Measurements from ENCODE around the gene PARD3B.

The PARD3B gene

DNA sequence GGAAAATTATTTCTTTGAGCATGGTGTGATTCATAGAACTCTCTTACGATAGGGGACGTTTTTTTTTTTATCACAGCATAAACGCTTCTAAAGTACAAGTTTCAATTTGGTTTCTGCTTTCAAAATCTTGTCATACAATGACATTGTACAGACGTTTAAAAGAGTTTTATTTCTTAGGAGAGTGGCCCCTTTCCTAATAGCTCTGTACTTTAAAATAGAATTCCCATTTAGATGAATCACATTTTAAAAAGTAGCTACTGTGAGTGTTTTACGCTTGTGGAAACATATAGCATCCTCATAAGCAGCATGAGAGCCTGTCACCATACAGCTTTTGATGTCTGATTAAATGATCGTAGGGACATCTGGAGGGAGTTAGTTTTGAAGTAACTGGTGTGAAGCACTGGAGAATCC, 510.9 kb downstream of the PARD3B start:
- no peak for DNase-seq (ENCODE audit: low read depth)

DNA sequence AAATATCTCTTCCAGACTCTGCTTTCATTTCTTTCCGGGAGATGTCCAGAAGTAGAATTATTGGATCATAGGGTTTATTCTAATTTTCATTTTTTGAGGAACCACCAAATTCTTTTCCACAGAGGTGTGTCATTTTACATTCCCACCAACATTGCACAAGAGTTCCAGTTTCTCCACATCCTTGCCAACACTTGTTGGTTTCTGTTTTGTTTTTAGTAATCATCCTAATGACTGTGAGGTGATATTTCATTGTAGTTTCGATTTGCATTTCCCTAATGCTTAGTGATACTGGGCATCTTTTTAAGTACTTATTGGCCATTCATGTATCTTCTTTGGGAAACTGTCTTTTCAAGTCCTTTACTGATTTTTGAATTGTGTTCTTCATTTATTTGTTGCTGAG, 513.1 kb downstream of the PARD3B start:
- no peak for DNase-seq (ENCODE audit: low read depth)

DNA sequence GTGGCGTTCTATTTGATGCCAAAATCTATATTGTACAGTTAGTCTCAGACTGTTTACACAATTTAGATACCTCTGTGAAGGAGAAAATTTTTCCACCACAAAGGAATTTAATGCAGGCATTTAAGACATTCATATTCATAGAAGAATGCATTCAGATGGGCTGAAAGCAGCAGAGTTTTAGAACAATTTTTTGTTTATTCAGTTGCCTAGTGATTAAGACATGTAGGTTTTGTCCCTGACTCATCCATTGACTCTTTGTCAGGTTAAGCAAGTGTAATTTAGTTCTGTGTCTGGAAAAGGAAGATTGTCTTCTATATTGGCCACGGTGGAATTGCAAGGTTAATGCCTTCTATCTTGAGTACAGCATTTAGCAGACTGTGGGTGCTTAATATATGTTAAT, 515.0 kb downstream of the PARD3B start:
- DNase-seq (ENCODE audit: low read depth): peak; percentile 51

DNA sequence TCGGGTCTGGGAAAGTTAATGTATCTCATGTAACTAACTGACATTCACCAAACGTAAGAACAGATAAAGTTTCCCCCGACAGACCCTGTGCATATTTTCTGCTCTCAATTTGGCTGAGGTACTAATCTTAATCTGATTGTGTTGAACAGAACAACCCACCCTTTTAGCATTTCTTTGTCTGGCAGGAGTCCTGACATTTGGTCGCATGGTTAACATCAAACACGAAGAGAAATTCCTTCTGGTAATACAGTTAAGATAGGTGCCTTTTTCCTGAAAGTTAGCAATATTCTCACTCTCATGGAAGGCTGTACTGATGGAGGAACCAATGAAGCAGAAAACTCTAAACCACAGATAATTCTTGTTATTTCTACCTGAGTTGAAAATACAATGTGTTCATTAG, 520.8 kb downstream of the PARD3B start:
- DNase-seq (ENCODE audit: low read depth): no peak

GRCh38 chr2:205069928-205070327, 524.7 kb downstream of the PARD3B start:
- DNase-seq (ENCODE audit: low read depth): no peak

DNA sequence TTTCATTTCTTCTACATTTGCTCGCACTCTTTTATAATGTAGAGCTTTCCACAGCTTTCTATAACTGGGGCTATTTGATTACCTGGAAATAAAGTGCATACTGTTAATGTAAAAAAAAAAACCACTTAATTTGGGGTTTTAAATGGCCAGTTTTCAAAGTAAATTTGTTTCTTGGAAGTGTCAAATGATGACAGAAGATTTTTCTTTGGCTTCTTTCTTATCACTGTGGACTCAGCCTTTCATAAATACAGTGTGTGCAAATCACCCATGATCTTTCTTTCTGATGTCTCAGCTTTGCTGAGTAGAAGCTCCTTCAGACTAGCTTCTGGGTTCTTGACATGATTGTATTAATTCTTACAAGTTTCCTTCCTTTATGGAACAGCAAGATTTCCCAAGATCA, 525.6 kb downstream of the PARD3B start:
- no peak for DNase-seq (ENCODE audit: low read depth)

- no peak for DNase-seq (ENCODE audit: low read depth)
Observed at GRCh38 chr2:205073433-205074020, 528.3 kb downstream of the PARD3B start.

DNA sequence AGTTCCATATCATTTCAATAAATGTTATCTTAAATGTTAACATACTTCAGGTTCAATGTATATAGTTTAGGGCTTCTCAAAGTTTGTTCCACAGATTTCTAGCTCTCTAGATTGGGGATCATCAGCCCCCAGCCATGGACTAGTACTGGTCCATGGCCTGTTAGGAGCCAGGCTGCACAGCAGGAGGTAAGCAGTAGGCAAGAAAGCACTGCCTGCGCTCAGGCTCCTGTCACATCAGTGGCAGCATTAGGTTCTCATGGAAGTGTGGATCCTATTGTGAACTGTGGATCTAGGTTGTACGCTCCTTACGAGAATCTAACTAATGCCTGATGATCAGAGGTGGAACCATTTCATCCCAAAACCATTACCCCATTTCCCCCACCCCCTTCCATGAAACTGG, 531.1 kb downstream of the PARD3B start:
- DNase-seq (ENCODE audit: low read depth): no peak

- DNase-seq (ENCODE audit: low read depth): no peak
Observed at GRCh38 chr2:205077159-205077558, 531.9 kb downstream of the PARD3B start.

GRCh38 chr2:205078762-205079161, 533.5 kb downstream of the PARD3B start:
- no peak for DNase-seq (ENCODE audit: low read depth)

- DNase-seq (ENCODE audit: low read depth): no peak
Observed at GRCh38 chr2:205079173-205079572, 533.9 kb downstream of the PARD3B start.

- DNase-seq (ENCODE audit: low read depth): no peak
Observed at GRCh38 chr2:205086662-205087061, 541.4 kb downstream of the PARD3B start.

DNA sequence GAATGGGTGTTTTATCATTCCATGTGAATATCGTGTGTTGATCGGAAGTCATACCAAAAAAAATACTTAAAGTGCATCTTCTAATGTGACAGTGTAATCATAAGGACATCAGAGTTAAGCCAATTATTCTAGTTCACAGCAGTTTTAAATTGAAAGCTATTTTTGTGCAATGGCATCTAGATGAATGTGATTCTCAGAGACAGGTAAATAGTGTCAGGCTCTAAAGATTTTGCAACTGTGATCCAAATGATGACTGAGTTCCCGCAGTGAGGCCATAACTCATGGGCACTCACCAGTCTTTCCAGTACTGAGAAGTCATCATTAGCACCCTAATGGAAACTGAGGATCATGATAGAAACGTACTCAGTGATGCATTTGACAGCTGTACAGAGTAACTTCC, 542.6 kb downstream of the PARD3B start:
- no peak for DNase-seq (ENCODE audit: low read depth)

DNA sequence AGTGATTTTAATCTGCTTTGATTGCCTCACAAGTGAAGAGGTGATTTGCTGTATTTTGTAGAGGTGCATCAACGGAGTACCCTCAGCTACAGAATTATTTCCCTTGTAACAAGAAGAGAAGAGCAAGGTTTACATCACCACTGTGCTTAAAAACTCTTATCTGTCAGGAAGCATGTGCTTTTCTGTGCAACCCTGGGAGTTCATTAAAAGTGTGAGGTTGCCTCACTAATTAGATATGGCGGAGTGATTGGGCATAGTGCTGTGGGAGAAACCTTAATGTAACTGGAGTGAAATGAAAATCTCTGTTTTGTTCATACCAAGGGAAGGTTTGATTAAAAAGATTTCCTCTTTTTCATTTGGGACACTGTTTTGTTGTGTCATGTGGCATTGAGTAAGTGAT, 544.7 kb downstream of the PARD3B start:
- no peak for DNase-seq (ENCODE audit: low read depth)

GRCh38 chr2:205091411-205091810, 546.1 kb downstream of the PARD3B start:
- no peak for DNase-seq (ENCODE audit: low read depth)

DNA sequence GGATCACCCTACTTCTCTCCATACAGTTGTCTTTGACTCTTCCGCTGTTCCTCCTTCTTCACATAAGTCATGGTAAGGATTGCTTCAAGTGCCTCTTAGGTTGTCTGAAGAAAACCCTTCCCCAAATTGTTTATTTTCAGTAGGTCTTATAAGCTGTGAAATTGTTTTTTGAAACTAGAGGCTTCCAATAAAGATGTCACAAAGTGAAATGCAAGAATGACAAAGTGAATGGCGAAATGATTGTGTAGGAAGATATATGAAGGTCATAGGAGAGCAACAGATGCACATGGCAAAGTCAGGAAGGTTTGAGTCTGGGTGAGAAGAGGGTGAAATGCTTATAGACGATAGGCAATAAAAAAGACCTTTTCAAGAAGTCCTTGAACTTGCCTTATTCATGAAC, 548.8 kb downstream of the PARD3B start:
- no peak for DNase-seq (ENCODE audit: low read depth)

DNA sequence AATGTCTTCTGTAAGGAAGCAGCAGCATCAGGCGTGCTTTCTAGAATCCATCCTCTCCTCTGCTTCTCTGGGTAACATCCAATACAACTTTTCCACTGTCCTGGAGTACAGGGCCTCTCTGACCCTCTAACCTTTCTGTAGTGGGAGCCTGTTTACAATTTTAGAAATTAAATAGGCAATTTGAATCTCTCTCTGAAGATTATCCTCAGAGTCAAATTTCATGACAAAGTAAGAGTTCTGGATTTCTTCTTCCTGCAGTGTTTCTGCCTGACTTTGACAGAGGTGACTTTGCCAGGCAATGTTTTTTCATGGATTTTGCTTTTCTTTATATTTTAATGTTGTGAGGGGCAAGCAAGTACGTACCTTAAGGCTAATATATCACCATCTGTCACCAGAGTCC, 558.4 kb downstream of the PARD3B start:
- no peak for DNase-seq (ENCODE audit: low read depth)

GRCh38 chr2:205107810-205108209, 562.5 kb downstream of the PARD3B start:
- no peak for DNase-seq (ENCODE audit: low read depth)

DNA sequence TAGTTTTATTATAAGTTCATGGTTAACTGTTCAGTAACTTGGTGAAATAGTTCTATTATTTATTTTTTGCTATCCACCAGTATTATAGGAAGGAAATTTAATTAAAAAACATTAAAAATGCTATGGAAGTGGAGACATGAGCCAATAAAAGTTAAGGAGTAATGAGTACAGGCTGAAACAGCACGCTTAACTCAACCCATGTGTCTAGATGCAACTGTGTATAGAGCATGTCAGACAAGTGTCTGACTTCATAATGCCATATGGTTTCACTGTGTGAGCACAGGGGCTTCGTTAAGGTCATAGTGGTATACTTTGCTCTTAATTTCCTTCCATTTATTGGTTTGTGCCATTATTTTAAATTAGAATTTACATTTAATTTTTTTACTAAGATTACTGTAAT, 570.2 kb downstream of the PARD3B start:
- DNase-seq (ENCODE audit: low read depth): no peak

- DNase-seq (ENCODE audit: low read depth): no peak
Observed at GRCh38 chr2:205117125-205117524, 571.9 kb downstream of the PARD3B start.

DNA sequence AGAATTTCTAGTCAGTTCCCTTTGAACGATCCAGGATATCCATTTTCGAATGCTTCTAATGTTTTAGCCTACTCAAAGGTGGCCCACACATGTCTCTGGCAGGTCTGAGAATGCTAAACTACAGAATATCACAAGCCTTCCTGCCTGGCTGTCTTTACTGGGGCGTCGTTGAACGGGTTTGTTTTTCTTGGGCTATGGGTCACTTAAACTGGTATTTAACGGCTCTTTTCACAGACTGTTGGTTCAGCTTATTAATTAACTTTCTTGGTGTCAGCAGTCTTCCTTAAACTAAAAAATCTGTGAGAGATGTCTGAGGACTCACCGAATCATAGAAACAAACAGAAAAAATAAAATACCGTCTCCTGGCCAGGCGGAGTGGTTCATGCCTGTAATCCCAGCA, 573.9 kb downstream of the PARD3B start:
- no peak for DNase-seq (ENCODE audit: low read depth)

- DNase-seq (ENCODE audit: low read depth): no peak
Observed at GRCh38 chr2:205128726-205129125, 583.5 kb downstream of the PARD3B start.

DNA sequence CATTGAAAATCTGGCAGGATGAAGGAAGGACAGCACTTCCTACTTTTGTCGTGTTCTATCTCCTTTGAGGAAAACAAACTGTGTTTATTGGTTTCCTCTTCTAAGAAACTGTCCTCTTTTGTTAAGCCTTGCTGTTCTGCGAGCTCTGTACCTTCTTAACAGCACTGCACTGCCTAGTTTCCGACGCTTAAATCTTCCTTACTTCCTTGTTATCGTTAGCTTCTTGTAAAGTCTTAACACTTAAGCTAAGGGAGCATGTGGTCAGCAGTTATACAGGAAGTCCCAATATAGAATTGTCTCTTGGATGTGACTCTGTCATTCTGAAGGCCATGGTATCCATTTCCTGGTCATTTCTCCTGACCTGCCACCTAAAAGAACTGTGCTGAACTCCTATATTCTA, 584.3 kb downstream of the PARD3B start:
- no peak for DNase-seq (ENCODE audit: low read depth)

- no peak for DNase-seq (ENCODE audit: low read depth)
Observed at GRCh38 chr2:205130111-205130829, 585.0 kb downstream of the PARD3B start.

All from non-pigmented ciliary epithelial cell (primary cell).